Measurements from ENCODE around the gene KRT86. TPM values are rescaled to one million over a fixed set of nuclear protein-coding genes. Genes with fewer than 3 reads are reported as not detected.

The KRT86 gene
- total and polyA plus RNA-seq, 2 donors (not counting 1 experiment from before 2014, with no cell fraction given), result 0.02 to 0.17 TPM

- H3K4me3 ChIP-seq (replicated peaks in 1 of 4; ENCODE audit: control extremely low read depth in 1 of 4, insufficient read depth in 1 of 4, low read depth in 3 of 4, low read length in 4 of 4), result peak overlapping the region; percentile 21 to 49 (median 33)
- H2AFZ ChIP-seq (ENCODE audit: low read length), result peak overlapping the region; percentile 76
- peak overlapping the region; percentile 23 for H3K9ac ChIP-seq (ENCODE audit: insufficient read depth, low read length)
- peaks cover 46% of the 10 kb centered on the region for H3K27me3 ChIP-seq (ENCODE audit: control insufficient read depth, insufficient read depth, low read length)
- H3K79me2 ChIP-seq (ENCODE audit: control insufficient read depth, insufficient read depth, low read length), result no peaks in the 10 kb centered on the region
- H3K36me3 ChIP-seq (ENCODE audit: control insufficient read depth, insufficient read depth, low read length), result no peaks in the 10 kb centered on the region
- peak; percentile 11 to 58 for DNase-seq (ENCODE audit: low read depth in 2 of 2)
- H3K4me2 ChIP-seq (ENCODE audit: extremely low read depth, insufficient read depth, low read length), result peak overlapping the region; percentile 71
- H3K4me1 ChIP-seq (ENCODE audit: control insufficient read depth, extremely low read depth, insufficient read depth, low read length), result no peaks in the 10 kb centered on the region
- TF ChIP-seq, protein P1, sequence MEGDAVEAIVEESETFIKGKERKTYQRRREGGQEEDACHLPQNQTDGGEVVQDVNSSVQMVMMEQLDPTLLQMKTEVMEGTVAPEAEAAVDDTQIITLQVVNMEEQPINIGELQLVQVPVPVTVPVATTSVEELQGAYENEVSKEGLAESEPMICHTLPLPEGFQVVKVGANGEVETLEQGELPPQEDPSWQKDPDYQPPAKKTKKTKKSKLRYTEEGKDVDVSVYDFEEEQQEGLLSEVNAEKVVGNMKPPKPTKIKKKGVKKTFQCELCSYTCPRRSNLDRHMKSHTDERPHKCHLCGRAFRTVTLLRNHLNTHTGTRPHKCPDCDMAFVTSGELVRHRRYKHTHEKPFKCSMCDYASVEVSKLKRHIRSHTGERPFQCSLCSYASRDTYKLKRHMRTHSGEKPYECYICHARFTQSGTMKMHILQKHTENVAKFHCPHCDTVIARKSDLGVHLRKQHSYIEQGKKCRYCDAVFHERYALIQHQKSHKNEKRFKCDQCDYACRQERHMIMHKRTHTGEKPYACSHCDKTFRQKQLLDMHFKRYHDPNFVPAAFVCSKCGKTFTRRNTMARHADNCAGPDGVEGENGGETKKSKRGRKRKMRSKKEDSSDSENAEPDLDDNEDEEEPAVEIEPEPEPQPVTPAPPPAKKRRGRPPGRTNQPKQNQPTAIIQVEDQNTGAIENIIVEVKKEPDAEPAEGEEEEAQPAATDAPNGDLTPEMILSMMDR (conservative IDR thresholded peaks at IDR 0.05 in 1 of 2, IDR thresholded peaks at IDR 0.05 in 1 of 2; ENCODE audit: low read depth in 1 of 2, low read length in 2 of 2), result no peak
- TF ChIP-seq EZH2 (IDR thresholded peaks at IDR 0.05; ENCODE audit: low read length, missing control alignments), result peak; percentile 62
- H4K20me1 ChIP-seq (ENCODE audit: control insufficient read depth, extremely low read depth, insufficient read depth, low read length), result no peaks in the 10 kb centered on the region
- no peak overlapping the region for H3K27ac ChIP-seq (ENCODE audit: insufficient read depth, low read length)
- H3K9me3 ChIP-seq (ENCODE audit: control insufficient read depth, insufficient read depth, low read depth, low read length), result no peaks in the 10 kb centered on the region
Measured at GRCh38 chr12:52307836-52308805, 33.7 kb downstream of the KRT86 start.

- Histone ChIP-seq H3K9me3 (ENCODE audit: control insufficient read depth, insufficient read depth, low read depth, low read length) (no peaks in the 10 kb centered on the region), H3K9ac (ENCODE audit: insufficient read depth, low read length) (no peak overlapping the region), H4K20me1 (ENCODE audit: control insufficient read depth, extremely low read depth, insufficient read depth, low read length) (no peaks in the 10 kb centered on the region), H2AFZ (ENCODE audit: low read length) (no peak overlapping the region), H3K27ac (ENCODE audit: insufficient read depth, low read length) (no peak overlapping the region), H3K27me3 (ENCODE audit: control insufficient read depth, insufficient read depth, low read length) (peaks cover 52% of the 10 kb centered on the region), H3K4me3 (replicated peaks in 1 of 4; ENCODE audit: control extremely low read depth in 1 of 4, insufficient read depth in 1 of 4, low read depth in 3 of 4, low read length in 4 of 4) (peak overlapping the region in 1 of 4 experiments; percentile 49), H3K4me2 (ENCODE audit: extremely low read depth, insufficient read depth, low read length) (no peak overlapping the region), H3K4me1 (ENCODE audit: control insufficient read depth, extremely low read depth, insufficient read depth, low read length) (no peaks in the 10 kb centered on the region), H3K79me2 (ENCODE audit: control insufficient read depth, insufficient read depth, low read length) (no peaks in the 10 kb centered on the region), H3K36me3 (ENCODE audit: control insufficient read depth, insufficient read depth, low read length) (no peaks in the 10 kb centered on the region)
- peak; percentile 41 for TF ChIP-seq EZH2 (IDR thresholded peaks at IDR 0.05; ENCODE audit: low read length, missing control alignments)
- TF ChIP-seq, protein P1 (conservative IDR thresholded peaks at IDR 0.05 in 1 of 2, IDR thresholded peaks at IDR 0.05 in 1 of 2; ENCODE audit: low read depth in 1 of 2, low read length in 2 of 2), result no peak
- no peak for DNase-seq (ENCODE audit: low read depth in 2 of 2)
Measured at GRCh38 chr12:52308806-52309425, 34.5 kb downstream of the KRT86 start.

DNA sequence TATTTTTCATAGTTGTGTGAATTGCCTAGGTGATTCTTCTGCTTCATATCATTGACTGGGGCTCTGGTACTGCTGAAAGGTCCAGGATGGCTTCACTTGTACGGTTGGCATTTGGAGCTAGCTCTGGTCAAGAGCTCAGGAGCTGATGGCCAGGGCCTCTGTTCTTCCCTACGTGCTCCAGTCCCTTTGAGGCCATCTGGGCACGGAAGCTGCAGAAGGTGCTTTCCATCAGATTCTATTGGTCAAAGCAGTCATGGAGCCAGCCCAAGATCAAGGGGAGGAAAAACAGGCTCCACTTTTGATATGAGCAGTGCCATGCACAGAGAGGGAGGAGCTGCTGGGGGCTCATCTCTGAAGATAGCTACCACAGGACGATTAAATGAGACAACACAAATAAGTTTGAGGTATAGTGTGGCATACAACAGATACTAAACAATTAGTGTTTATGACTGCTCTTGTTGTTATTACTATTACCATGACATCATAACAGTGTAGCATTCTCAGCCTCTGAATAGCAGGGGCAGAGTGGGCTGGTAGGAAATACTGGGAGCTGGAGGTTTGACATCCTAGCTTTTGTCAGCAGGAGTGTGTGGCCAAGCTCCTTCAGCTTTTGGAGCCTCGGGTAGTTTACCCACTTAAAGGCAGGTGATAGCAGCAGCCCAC lies 36.3 kb downstream of the KRT86 start:
- TF ChIP-seq, protein P1 (conservative IDR thresholded peaks at IDR 0.05 in 1 of 2, IDR thresholded peaks at IDR 0.05 in 1 of 2; ENCODE audit: low read depth in 1 of 2, low read length in 2 of 2), result no peak
- TF ChIP-seq EZH2 (IDR thresholded peaks at IDR 0.05; ENCODE audit: low read length, missing control alignments), result no peak
- no peaks in the 10 kb centered on the region for H3K79me2 ChIP-seq (ENCODE audit: control insufficient read depth, insufficient read depth, low read length)
- H3K4me2 ChIP-seq (ENCODE audit: extremely low read depth, insufficient read depth, low read length), result no peak overlapping the region
- no peaks in the 10 kb centered on the region for H4K20me1 ChIP-seq (ENCODE audit: control insufficient read depth, extremely low read depth, insufficient read depth, low read length)
- H3K4me3 ChIP-seq (replicated peaks in 1 of 4; ENCODE audit: control extremely low read depth in 1 of 4, insufficient read depth in 1 of 4, low read depth in 3 of 4, low read length in 4 of 4), result no peak overlapping the region
- peak in 1 of 2 donors; percentile 20 for DNase-seq (ENCODE audit: low read depth in 2 of 2)
- H3K9me3 ChIP-seq (ENCODE audit: control insufficient read depth, insufficient read depth, low read depth, low read length), result no peaks in the 10 kb centered on the region
- H3K27ac ChIP-seq (ENCODE audit: insufficient read depth, low read length), result no peak overlapping the region
- no peaks in the 10 kb centered on the region for H3K36me3 ChIP-seq (ENCODE audit: control insufficient read depth, insufficient read depth, low read length)
- no peak overlapping the region for H3K9ac ChIP-seq (ENCODE audit: insufficient read depth, low read length)
- no peaks in the 10 kb centered on the region for H3K4me1 ChIP-seq (ENCODE audit: control insufficient read depth, extremely low read depth, insufficient read depth, low read length)
- no peak overlapping the region for H2AFZ ChIP-seq (ENCODE audit: low read length)
- peaks cover 61% of the 10 kb centered on the region for H3K27me3 ChIP-seq (ENCODE audit: control insufficient read depth, insufficient read depth, low read length)
